PC-3 (cell line): ENCODE results near the gene CCDC142.

Experiments used
- EZH2 ChIP-seq: fragments of 300-600 bp; sonication (generic); IDR thresholded peaks from one replicate; pipeline ENCODE4 v1.6.1; 2017; ENCODE audit warnings: antibody characterized with exemption, mild to moderate bottlenecking, low read length; ENCODE audit not compliant: unreplicated experiment
- TF ChIP-seq, protein P1 (sequence below): fragments of 300-600 bp; sonication (generic); conservative IDR thresholded peaks from 2 replicates; pipeline ENCODE4 v1.5.1; 2017; ENCODE audit warnings: antibody characterized with exemption, low read depth, mild to moderate bottlenecking, low read length

DNA sequence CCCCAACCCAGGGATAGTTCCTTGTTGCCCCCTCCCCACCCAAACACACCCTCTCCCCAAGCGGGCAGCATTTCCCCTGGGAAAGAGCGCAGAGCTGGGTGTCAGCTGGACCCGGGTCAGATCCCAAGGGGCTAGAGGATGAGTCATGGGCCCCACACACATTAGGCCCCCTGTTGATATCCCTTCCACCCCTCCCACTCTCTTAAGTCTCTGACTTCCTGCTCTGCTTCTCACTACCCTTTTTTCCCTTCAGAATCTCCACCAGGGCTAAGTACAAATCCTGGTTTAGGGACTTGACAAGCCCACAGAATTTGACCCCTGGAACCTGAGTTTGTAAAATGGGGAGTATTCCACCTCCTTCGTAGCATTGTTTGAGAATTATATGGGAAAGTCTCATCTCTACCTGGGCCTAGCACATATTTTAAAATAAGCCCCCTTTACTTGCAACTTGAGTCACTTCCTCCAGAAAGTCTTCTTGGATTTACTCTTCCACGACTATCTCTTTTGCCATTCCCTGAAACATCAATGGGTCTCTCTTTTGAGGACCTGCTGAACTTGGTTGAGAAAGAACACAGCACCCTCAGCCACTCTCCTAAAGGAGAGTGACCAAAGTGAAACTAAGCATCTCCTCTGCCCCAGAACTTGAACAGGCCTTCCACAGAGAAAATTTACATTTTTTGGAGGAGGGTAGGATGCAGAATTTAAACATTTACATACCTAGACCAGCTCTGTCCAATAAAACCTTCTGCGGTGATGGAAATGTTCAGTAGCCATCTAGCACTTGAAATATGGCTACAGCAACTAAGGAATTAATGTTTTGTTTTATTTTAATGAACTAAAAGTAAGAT, 45.7 kb downstream of the CCDC142 start:
- TF ChIP-seq, protein P1, sequence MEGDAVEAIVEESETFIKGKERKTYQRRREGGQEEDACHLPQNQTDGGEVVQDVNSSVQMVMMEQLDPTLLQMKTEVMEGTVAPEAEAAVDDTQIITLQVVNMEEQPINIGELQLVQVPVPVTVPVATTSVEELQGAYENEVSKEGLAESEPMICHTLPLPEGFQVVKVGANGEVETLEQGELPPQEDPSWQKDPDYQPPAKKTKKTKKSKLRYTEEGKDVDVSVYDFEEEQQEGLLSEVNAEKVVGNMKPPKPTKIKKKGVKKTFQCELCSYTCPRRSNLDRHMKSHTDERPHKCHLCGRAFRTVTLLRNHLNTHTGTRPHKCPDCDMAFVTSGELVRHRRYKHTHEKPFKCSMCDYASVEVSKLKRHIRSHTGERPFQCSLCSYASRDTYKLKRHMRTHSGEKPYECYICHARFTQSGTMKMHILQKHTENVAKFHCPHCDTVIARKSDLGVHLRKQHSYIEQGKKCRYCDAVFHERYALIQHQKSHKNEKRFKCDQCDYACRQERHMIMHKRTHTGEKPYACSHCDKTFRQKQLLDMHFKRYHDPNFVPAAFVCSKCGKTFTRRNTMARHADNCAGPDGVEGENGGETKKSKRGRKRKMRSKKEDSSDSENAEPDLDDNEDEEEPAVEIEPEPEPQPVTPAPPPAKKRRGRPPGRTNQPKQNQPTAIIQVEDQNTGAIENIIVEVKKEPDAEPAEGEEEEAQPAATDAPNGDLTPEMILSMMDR = no peak
- no peak for TF ChIP-seq EZH2
